ENCODE measurements around the gene GJB1. TPM values are rescaled to one million over a fixed set of nuclear protein-coding genes. Genes with fewer than 3 reads are reported as not detected.

The GJB1 gene
- total RNA-seq, 1 experiment from 2014 or later: not detected

GRCh38 chrX:71214604-71215337 is 8.3 kb upstream of the GJB1 start:
- Histone ChIP-seq H4K20me1 (ENCODE audit: control insufficient read depth, insufficient read depth, insufficient read length) (no peaks in the 10 kb centered on the region), H3K4me2 (ENCODE audit: insufficient read depth, insufficient read length, low read length) (no peak overlapping the region), H2AFZ (ENCODE audit: low read length) (no peak overlapping the region), H3K9me3 (ENCODE audit: control insufficient read depth, low read depth, low read length) (peaks cover 17% of the 10 kb centered on the region), H3K23me2 (ENCODE audit: insufficient read length, low read depth, low read length, poor library complexity, severe bottlenecking) (no peaks in the 10 kb centered on the region), H2BK20ac (ENCODE audit: low read depth, low read length, poor library complexity, severe bottlenecking) (no peak overlapping the region), H2BK5ac (ENCODE audit: insufficient read length, low read length) (no peak overlapping the region), H2AK5ac (ENCODE audit: insufficient read length, low read length) (no peak overlapping the region), H4K5ac (ENCODE audit: insufficient read length, low read depth, low read length) (no peak overlapping the region), H3K27me3 (ENCODE audit: insufficient read depth, low read length) (no peaks in the 10 kb centered on the region), H3K79me1 (ENCODE audit: insufficient read depth, low read depth, low read length, poor library complexity, severe bottlenecking) (no peaks in the 10 kb centered on the region), H2BK15ac (ENCODE audit: low read depth, low read length) (no peak overlapping the region), H3T11ph (ENCODE audit: low read length) (no peak overlapping the region), H3K18ac (ENCODE audit: insufficient read length, low read depth, low read length) (no peak overlapping the region), H4K91ac (ENCODE audit: insufficient read length, low read depth, low read length) (no peak overlapping the region), H3K79me2 (ENCODE audit: insufficient read depth, low read length) (no peaks in the 10 kb centered on the region), H3K9ac (ENCODE audit: extremely low read depth, insufficient read length, low read length) (no peak overlapping the region), H3K27ac (ENCODE audit: insufficient read length, low read depth, low read length) (no peak overlapping the region), H3K4me1 (ENCODE audit: insufficient read depth, low read length) (no peaks in the 10 kb centered on the region), H2BK120ac (ENCODE audit: low read depth, low read length, poor library complexity, severe bottlenecking) (no peak overlapping the region), H3K56ac (ENCODE audit: insufficient read length, low read depth, low read length) (no peak overlapping the region), H4K8ac (replicated peaks; ENCODE audit: insufficient read length, low read depth, low read length) (no peak overlapping the region), H3K23ac (ENCODE audit: insufficient read length, low read depth, low read length) (no peak overlapping the region), H3K4ac (ENCODE audit: low read depth, low read length) (no peak overlapping the region), H3K14ac (ENCODE audit: insufficient read depth, low read length) (no peak overlapping the region), H2BK12ac (ENCODE audit: insufficient read length, low read depth, low read length) (no peak overlapping the region)
- no CpG with 5 or more reads among the region's 5 CpGs for WGBS (ENCODE audit: extremely low coverage, insufficient read length, low lambda C conversion rate)
- Mint-ChIP-seq H3K4me1 (peaks cover 9 to 29% of the 10 kb centered on the region in 2 experiments), H3K4me3 (no peak overlapping the region), H3K27ac (peak overlapping the region in 1 of 3 experiments; percentile 65; a peak in 1 of 7 replicates), H3K36me3 (ENCODE audit: insufficient read depth in 1 of 3, low read depth in 3 of 3) (peaks cover 0 to 2% (median 2%) of the 10 kb centered on the region in 3 experiments; a peak in 4 of 7 replicates), H3K27me3 (ENCODE audit: low read depth) (peaks cover 4% of the 10 kb centered on the region), H3K9me3 (peaks cover 68 to 71% of the 10 kb centered on the region in 2 experiments)
- TF ChIP-seq CTCF (conservative IDR thresholded peaks at IDR 0.05): no peak
- DNase-seq: no peak

Measured in H9 (cell line).